ENCODE measurements around the gene RASGRF2. TPM values are rescaled to one million over a fixed set of nuclear protein-coding genes. Genes with fewer than 3 reads are reported as not detected.

Gene RASGRF2
- total RNA-seq, 2 donors from 2014 or later, result 6.9 to 13.9 TPM

- Histone ChIP-seq H3K4me3 (no peak overlapping the region), H3K27me3 (replicated peaks; ENCODE audit: insufficient read depth) (no peaks in the 10 kb centered on the region), H3K36me3 (no peaks in the 10 kb centered on the region), H3K27ac (peak overlapping the region in 1 of 2 donors; percentile 17), H3K4me1 (ENCODE audit: control insufficient read depth in 1 of 2, low read depth in 2 of 2) (peaks cover 0 to 6% of the 10 kb centered on the region in 2 donors), H3K9me3 (no peaks in the 10 kb centered on the region)
- DNase-seq (ENCODE audit: low spot score), result no peak
- no peak for ATAC-seq (ENCODE audit: insufficient number of reproducible peaks, low FRiP score, low read depth)
- no peak for TF ChIP-seq CTCF (IDR thresholded peaks at IDR 0.05)
Measured at GRCh38 chr5:80964491-80964890, 4.3 kb downstream of the RASGRF2 start.

- no peaks in the 10 kb centered on the region for H3K36me3 ChIP-seq
- no peak for TF ChIP-seq CTCF (IDR thresholded peaks at IDR 0.05)
- H3K9me3 ChIP-seq, result no peaks in the 10 kb centered on the region
- H3K4me3 ChIP-seq, result no peak overlapping the region
- H3K27ac ChIP-seq, result peak overlapping the region in 1 of 2 donors; percentile 17
- DNase-seq (ENCODE audit: low spot score) (no peak), ATAC-seq (ENCODE audit: insufficient number of reproducible peaks, low FRiP score, low read depth) (no peak)
- peaks cover 0 to 3% of the 10 kb centered on the region in 2 donors for H3K4me1 ChIP-seq (ENCODE audit: control insufficient read depth in 1 of 2, low read depth in 2 of 2)
- H3K27me3 ChIP-seq (replicated peaks; ENCODE audit: insufficient read depth), result no peaks in the 10 kb centered on the region
Measured at GRCh38 chr5:80964919-80965318, 4.8 kb downstream of the RASGRF2 start.

- no peaks in the 10 kb centered on the region for H3K27me3 ChIP-seq (replicated peaks; ENCODE audit: insufficient read depth)
- peak; percentile 68 for ATAC-seq (ENCODE audit: insufficient number of reproducible peaks, low FRiP score, low read depth)
- no peak overlapping the region for H3K4me3 ChIP-seq
- no peaks in the 10 kb centered on the region for H3K4me1 ChIP-seq (ENCODE audit: control insufficient read depth in 1 of 2, low read depth in 2 of 2)
- H3K9me3 ChIP-seq, result no peaks in the 10 kb centered on the region
- DNase-seq (ENCODE audit: low spot score), result no peak
- TF ChIP-seq CTCF (IDR thresholded peaks at IDR 0.05), result no peak
- peak overlapping the region in 1 of 2 donors; percentile 42 for H3K27ac ChIP-seq
- H3K36me3 ChIP-seq, result no peaks in the 10 kb centered on the region
Measured at GRCh38 chr5:80967500-80968181, 7.5 kb downstream of the RASGRF2 start.

- TF ChIP-seq CTCF (IDR thresholded peaks at IDR 0.05), result no peak
- DNase-seq (ENCODE audit: low spot score) (no peak), ATAC-seq (ENCODE audit: insufficient number of reproducible peaks, low FRiP score, low read depth) (no peak)
- H3K4me1 ChIP-seq (ENCODE audit: control insufficient read depth in 1 of 2, low read depth in 2 of 2), result no peaks in the 10 kb centered on the region
- H3K27me3 ChIP-seq (replicated peaks; ENCODE audit: insufficient read depth), result no peaks in the 10 kb centered on the region
- no peak overlapping the region for H3K4me3 ChIP-seq
- H3K27ac ChIP-seq, result no peak overlapping the region
- H3K9me3 ChIP-seq, result no peaks in the 10 kb centered on the region
- no peaks in the 10 kb centered on the region for H3K36me3 ChIP-seq
Measured at GRCh38 chr5:80973027-80973426, 12.9 kb downstream of the RASGRF2 start.

- H3K9me3 ChIP-seq, result no peaks in the 10 kb centered on the region
- H3K4me3 ChIP-seq, result no peak overlapping the region
- DNase-seq (ENCODE audit: low spot score) (no peak), ATAC-seq (ENCODE audit: insufficient number of reproducible peaks, low FRiP score, low read depth) (no peak)
- H3K36me3 ChIP-seq, result no peaks in the 10 kb centered on the region
- H3K4me1 ChIP-seq (ENCODE audit: control insufficient read depth in 1 of 2, low read depth in 2 of 2), result no peaks in the 10 kb centered on the region
- no peak for TF ChIP-seq CTCF (IDR thresholded peaks at IDR 0.05)
- no peaks in the 10 kb centered on the region for H3K27me3 ChIP-seq (replicated peaks; ENCODE audit: insufficient read depth)
- no peak overlapping the region for H3K27ac ChIP-seq
Measured at GRCh38 chr5:80975065-80975464, 14.9 kb downstream of the RASGRF2 start.
